Activated gamma-delta T cell (primary cell): ENCODE measurements around the gene PCGF3.

Experiments
- DNase-seq: peaks from one replicate; lab custom pipeline; 2025; lab: John Stamatoyannopoulos, UW
- total RNA-seq, 2 donors: gene quantifications; one replicate each; lab custom pipeline; 2026; lab: John Stamatoyannopoulos, UW

The PCGF3 gene
- total RNA-seq = 82.2 to 110 reads per million in 2 donors

- DNase-seq = peak; percentile 94
Measured at GRCh38 chr4:705278-706082, at the start of gene PCGF3. Gene PCGF3 (plus strand): TSS chr4:705832. CDS start chr4:733681, 27,849 bp downstream.

- no peak for DNase-seq
Measured at GRCh38 chr4:656436-657337, 48.9 kb upstream of the PCGF3 start.

- no peak for DNase-seq
Measured at GRCh38 chr4:657338-657833, 48.2 kb upstream of the PCGF3 start.

DNA sequence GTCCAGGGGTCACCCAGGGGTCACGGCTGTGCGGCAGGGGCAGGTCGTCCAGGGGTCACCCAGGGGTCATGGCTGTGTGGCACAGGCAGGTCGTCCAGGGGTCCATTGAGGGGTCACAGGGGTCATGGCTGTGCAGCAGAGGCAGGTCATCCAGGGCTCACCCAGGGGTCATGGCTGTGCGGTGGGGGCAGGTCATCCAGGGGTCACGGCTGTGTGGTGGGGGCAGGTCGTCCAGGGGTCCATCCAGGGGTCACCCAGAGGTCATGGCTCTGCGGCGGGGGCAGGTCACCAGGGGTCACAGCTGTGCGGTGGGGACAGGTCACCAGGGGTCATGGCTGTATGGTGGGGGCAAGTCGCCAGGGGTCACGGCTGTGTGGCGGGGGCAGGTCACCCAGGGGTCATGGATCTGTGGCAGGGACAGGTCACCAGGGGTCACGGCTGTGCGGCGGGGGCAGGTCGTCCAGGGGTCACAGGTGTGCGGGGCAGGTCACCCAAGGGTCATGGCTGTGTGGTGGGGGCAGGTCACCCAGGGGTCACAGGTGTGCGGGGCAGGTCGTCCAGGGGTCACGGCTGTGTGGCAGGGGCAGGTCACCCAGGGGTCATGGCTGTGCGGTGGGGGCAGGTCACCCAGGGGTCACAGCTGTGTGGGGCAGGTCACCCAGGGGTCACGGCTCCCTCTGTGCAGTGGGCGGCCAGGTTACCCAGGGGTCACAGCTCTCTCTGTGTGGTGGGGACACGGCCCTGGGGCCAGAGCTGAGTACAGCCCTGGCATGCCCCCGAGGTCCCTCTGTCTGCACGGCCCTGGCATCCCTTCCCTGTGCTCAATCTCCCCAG is 47.6 kb upstream of the PCGF3 start:
- DNase-seq = no peak

DNA sequence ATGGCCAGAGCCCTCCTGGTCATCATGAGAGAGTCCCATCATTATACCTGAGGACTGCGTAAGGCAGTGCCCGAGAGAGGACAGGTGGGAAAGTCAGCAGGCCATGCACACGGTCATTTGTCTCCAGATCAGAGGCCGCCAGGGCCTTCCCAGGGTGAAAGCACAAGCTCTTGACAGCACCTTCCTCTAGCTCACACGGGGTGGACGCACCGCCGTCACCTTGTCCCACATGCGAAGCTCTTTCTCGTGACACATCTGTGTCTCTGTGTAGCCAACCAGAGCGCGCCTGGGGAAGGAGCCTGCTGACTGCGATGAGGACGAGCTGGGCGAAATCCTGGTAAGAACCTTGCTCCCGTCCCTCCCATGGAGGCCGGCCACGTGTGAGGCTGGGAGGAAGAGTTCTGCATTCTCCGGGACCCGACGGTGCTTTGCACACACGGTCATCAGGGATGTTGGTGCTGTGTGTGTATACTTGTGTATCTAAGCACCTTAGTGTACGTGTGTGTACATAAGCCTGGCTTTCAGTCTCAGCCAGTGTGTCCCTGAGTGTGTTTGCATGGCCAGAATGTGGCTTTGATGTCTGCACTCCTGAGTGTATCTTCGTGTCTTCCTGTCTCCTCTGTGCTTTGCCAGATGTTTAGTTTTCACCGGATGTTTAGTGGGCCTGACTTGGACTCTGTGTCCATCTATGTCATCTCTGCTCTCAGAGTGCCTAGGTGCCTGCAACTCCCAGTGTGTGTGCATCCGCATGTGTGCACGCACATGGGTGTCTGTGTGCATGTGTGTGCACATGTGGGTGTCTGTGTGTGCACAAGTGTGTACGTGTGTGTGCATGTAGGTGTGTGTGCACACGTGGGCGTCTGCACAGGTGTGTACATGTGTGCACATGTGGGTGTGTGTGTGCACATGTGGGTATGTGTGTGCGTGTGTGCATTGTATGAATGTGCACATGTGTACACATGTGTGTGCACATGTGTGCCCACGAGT is 46.7 kb upstream of the PCGF3 start:
- DNase-seq = no peak

DNA sequence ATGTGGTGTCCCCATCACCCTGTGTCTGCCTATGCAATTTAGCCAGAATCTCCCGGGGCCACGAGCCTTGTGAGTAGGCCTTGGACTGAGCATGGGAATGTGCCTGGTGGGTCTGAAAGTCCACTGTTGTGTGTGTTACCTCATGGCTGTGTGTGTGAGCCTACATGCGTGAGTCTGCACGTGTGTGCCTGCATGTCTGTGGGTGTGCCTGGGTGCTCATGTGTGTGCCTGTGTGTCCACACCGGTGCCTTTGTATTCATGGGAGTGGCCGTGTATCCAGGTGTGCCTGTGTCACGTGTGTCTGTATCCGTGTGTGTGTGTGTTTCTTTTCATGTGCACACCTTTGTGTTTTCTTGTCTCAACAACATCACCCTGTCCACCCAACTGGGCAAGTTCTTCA is 45.8 kb upstream of the PCGF3 start:
- DNase-seq = no peak

GRCh38 chr4:660401-660800 is 45.2 kb upstream of the PCGF3 start:
- no peak for DNase-seq

GRCh38 chr4:661231-661630 is 44.4 kb upstream of the PCGF3 start:
- DNase-seq = no peak

- no peak for DNase-seq
Measured at GRCh38 chr4:661881-662761, 43.5 kb upstream of the PCGF3 start.

- no peak for DNase-seq
Measured at GRCh38 chr4:663046-663437, 42.6 kb upstream of the PCGF3 start.

GRCh38 chr4:663438-664428 is 41.9 kb upstream of the PCGF3 start:
- peak; percentile 62 for DNase-seq

- DNase-seq = no peak
Measured at GRCh38 chr4:664713-665231, 40.9 kb upstream of the PCGF3 start.

- DNase-seq = no peak
Measured at GRCh38 chr4:665381-665750, 40.3 kb upstream of the PCGF3 start.

DNA sequence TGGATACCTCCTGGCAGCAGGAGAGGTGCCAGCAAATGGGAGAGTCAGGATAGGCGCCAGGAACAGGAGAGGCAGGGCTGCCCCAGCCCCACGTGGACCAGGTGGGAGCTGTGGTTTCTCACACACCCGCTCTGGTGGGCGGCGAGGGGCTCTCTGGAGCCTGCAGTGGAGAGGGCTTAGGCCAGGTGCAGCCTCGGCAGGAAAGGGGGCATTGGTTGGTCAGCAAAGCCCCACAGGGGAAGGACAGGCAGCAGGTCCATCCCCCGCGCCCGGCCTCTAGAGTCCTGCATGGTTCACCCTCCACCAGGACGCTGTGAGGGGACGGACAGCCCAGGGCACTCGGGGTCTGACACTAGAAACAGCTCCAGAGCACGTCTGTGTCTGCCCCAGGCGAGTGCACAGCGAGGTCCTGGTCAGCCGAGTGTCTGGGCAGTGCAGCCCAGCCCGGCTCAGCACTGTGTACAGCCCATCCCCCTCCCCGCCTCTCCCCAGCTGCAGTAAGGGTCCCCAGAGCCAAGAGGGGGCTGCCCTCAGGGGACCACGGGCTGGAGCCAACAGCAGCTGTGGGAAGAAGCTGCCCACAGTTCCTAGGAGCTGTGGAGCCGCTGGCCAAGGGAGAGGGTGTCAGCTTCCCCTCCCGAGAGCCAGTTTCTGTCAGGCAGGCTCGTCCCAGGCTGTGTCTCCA is 39.7 kb upstream of the PCGF3 start:
- DNase-seq = no peak

- DNase-seq = no peak
Measured at GRCh38 chr4:666436-666810, 39.2 kb upstream of the PCGF3 start.

GRCh38 chr4:666822-667544 is 38.6 kb upstream of the PCGF3 start:
- DNase-seq = no peak

GRCh38 chr4:667545-667925 is 38.1 kb upstream of the PCGF3 start:
- DNase-seq = no peak
